ENCODE measurements around the gene FNTB.

Gene FNTB

DNA sequence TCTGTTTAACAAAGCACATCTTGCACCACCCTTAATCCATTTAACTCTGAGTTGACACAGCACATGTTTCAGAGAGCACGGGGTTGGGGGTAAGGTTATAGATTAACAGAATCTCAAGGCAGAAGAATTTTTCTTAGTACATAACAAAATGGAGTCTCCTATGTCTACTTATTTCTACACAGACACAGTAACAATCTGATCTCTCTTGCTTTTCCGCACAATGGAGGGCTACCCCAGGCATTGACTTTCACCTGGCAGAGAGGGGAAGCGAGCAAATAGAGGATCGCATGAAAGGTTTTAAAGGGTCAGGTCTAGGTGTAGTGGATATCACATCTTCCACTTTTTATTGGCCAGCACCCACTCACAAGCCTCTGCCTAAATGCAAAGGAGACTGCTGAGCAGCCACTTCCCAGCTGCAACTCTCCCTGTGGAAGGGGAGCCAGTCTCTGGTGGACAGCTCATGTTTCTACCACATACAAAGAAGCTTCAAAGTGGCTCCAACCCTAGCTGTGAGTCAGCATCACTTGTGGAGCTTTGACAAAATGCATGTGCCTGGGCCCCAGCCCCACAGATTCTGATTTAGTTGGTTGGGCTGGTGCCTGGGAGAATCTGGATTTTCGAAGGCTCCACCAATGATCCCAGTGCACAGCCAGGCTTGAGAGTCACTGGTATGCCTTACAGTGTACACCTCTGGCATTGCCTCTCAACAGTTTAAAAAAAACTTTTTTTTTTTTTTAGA is 7.2 kb upstream of the FNTB start:
- no peak for DNase-seq (ENCODE audit: low spot score)

DNA sequence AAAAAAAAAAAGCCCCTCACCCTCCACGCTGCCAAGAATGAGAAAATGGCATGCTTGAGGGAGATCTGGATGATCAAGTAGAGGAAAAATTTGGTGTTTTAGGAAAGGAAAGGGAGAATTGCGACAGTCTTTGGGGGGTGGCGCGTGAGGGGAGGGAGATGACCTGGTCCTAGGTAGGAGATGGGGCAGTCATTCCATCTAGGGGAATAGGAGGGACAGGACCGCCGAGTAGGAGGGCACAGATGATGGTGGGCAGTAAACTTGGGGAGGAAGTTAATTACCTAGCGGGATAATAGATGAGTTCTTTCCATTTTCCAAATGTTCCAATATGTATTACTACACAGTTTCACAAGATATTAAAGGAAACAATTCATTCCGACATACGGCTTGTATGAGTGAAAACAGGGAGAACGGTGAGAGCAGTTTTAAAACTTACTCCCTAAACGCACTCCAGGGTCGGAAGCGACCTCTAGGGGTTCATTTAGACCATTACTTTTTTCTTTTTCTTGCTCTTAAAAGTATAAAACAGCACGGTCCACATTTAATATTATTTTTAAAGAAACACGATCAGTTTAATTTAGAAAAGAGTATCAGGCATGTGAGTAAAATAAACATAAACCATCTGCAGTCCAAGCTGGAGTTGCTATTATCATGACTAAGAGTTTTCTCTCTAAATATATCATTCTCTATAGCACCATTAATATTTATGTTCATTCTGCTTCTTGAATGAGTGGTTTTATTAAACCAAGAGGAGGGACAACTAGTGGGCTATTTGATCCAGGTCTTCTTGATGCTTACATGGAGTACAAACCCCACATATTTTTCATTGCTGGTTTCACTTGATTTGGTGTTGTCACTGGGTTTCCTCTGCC is 3.0 kb upstream of the FNTB start:
- no peak for DNase-seq (ENCODE audit: low spot score)

DNA sequence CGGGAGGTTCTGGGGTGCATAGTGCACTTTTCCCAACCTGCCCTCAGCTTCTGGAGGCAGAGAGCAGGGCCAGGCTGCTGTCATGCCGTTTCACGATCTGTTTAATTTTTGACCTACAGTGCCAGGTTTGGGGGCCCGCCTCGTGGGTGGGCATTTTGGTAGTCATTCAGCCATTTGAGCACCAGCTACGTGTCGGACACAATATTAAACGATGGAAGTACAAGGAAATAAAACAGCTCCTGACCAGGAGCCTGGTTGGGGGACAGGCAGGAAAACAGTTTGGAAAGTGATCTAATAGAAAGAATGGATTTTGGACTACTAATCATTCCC is 708 bp downstream of the FNTB start:
- no peak for DNase-seq (ENCODE audit: low spot score)

DNA sequence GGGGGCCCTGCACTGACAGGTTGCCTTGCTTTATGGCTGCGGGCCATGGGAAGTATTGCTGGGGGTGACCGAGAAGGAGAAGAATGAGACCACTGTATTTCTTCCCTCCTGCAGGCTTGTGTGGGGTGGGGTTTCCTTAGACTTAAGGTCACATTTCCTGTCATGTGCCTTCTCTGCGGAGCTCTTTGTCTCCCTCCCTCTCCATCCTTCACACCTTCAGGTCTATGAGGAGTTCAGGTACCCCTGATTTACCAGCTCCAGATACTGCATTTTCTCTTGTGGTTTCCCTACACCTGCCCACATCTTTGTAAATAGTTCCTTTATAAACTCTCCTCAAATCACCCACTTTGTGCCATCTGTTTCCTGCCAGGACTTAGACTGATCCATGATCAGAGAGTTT is 3.6 kb downstream of the FNTB start:
- DNase-seq (ENCODE audit: low spot score) = no peak

DNA sequence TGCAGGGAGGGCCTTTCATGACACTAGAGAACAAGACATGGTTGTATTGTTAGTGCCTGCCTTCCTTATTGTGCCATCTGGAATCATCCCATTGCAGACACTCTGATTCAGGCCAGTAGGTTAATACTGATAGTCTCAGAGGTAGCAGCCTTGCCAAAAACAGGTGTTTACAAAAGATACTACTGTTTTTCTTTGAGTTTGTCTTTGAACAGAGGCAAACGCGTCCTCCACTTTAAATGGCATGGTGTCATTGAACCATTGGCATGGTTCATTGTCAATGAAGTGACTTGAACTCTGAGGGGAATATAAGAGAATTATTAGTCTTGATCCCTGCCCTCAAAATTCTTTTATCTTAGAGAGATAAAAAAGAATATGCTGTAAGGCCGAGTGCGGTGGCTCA is 4.2 kb downstream of the FNTB start:
- DNase-seq (ENCODE audit: low spot score) = no peak

DNA sequence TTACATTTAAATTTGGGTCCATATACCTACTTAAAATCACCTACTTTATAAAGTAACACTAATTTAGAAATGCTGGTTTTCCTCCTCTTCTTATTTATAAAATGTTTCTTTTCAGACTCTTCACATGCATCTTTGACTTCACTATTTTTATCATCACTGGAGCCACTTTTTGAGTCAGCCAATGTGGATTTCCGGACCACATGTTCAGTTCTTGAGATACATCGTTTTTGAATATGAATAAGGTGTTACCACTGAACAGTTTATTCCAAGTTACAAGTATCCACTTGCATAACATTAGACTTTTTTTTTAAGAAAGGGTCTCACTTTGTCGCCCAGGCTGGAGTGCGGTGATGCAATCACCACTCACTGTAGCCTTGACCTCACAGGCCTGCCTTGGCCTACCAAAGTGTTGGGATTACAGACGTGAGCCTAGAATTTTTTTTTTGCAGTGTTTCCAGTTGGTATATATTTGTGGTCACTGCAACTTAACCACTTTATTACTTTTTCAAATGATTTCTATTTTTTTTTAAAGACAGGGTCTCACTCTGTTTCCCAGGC is 5.7 kb downstream of the FNTB start:
- DNase-seq (ENCODE audit: low spot score) = no peak

DNA sequence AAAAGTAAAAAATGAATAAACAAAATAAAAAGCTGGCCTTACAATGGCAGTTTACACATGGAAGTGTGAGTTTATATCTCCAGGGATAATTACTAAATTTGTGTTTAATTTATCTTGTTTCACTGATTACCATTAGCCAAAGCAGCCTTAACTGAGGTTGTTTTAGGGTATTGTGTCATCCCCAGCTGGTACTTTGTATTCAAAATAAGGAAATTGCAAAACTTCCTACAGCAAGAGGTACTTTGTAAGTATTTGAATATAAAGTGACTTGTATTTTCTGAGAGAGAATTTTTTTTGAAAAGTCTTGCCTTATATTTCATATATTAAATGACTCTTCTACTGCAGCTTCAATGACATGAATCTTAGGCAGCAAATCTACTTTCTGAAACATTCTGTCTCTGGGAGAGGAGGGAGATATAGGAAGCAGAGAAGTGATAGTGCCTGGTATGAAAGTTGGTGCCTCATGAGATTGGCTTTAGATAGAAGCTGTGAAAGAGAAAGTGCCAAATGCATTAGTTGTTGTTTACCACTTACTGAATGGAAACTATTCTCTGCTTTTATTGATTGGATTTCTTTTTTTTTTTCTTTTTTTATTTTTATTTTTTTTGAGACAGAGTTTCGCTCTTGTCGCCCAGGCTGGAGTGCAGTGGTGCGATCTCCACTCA is 6.7 kb downstream of the FNTB start:
- no peak for DNase-seq (ENCODE audit: low spot score)

DNA sequence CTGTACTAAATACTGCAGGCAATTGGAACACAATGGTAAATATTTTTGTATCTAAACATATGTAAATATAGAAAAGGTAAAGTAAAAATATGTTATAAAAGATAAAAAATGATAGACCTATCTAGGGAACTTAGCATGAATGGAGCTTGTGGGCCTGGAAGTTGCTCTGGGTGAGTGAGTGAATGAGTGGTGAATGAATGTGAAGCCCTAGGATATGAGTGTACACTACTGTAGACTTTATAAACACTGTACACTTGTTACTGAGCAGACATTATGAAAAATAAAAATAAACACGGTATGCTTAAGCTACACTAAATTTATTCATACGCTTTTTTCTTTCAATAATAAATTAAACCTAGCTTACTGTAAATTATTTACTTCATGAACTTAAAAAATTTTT is 7.8 kb downstream of the FNTB start:
- DNase-seq (ENCODE audit: low spot score) = no peak

DNA sequence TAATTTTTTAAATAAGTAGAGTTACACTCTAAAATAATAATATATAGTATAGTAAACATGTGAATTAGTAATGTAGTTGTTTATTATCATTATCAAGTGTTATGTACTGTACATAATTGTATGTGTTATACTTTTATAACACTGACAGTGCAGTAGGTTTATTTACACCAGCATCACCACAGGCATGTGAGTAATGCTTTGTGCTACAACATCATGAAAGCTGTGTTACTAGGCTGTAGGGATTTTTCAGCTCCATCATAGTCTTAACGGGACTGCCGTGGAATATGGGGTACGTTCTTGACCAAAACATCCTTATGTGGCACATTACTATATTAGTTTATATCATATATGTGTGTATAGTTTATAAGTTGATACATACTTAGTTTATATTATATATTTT is 8.6 kb downstream of the FNTB start:
- no peak for DNase-seq (ENCODE audit: low spot score)

DNA sequence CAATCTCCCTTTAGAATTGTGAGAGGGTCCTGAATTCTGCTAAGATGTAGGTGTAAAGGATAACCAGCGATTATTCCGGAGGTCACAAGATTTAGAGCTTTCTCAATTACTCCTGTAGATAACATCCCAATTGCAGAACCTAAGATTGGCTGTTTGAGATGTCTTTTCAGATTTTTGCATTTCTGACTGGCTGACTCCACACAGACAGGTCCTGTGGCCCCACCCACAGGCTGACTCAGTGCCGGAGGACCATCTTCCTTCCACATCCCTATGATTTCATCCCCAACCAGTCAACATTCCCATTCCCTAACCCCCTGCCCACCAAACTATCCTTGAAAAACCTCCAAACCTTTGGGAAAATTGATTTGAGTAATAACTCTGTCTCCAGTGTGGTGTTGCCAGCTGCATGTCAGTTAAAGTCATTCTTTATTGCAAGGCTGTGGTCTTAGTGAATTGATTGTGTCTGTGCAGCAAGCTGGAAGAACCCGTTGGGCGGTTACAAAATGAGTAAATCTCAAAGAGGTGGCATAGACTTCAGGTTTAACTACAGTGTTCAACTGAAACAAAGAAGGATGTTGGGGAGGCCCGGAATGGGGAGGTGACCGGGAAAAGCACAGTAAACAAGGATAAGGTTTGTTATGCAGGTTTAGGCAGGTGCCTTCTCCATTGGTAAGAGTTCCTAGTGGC is 10.6 kb downstream of the FNTB start:
- DNase-seq (ENCODE audit: low spot score) = no peak

DNA sequence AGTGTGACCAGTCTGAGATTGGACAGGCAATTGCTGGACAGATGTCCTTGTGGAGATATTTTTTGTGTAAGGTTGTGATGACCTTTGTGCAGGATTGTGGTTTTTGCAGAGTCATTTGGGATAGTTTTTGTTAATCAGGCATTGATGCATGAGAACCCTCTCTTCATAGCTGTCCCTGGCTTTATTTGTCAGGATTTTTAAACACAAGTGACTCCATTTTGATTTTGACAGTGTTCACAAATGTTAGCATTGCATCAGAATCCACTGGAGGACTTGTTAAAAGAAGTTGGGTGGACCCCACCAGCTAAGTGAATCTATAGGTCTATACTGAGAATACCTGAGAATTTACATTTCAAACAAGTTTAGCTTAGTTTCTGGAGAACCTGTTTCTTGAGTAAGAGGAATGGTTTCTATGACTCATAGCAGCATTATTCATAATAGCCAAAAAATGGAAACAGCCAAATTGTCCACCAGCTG is 11.8 kb downstream of the FNTB start:
- no peak for DNase-seq (ENCODE audit: low spot score)

DNA sequence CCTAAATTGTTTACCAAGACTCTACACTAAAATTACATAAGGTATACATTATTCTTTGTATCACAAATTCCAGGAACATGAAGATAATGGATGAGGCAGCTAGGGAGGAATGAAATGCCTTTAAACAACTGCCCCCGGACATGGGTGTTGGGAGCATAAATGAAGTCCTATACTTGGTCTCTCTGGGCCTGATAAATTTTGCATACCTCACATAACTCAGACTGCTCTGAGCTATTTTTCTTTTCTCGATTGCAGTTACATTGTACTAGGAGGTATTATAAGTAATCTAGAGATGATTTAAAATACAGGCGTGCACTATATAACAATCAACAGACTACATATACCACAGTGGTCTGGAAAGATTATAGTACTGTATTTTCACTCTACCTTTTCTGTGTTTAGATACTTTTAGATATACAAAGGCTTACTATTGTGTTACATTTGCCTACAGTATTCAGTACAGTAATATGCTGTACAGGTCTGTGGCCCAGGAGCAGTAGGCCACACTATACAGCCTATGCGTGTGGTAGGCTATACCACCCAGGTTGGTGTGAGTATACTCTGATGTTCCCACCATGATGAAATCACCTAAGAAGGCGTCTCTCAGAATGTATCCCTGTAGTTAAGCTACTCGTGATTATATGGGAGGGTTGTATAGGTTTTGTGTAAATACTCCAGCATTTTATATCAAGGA is 14.3 kb downstream of the FNTB start:
- no peak for DNase-seq (ENCODE audit: low spot score)

DNA sequence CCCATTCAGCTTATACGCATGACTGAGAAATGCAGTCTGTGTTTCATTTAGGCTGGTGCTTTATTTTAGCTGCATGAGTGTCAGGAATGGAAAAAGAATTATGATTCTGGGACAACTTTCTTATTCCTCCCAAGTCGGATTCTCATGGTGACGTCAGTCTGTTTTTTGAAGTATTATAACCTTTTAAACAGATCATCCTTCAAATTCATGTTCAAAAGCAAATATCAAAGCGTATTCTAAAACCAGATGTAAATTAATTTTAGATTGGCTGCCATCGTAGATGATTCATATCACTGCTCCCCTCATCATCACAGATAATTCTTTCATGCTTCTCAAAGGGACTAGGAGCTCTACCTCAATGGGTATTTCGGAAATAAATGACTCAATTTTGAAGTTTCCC is 15.0 kb downstream of the FNTB start:
- DNase-seq (ENCODE audit: low spot score) = no peak

DNA sequence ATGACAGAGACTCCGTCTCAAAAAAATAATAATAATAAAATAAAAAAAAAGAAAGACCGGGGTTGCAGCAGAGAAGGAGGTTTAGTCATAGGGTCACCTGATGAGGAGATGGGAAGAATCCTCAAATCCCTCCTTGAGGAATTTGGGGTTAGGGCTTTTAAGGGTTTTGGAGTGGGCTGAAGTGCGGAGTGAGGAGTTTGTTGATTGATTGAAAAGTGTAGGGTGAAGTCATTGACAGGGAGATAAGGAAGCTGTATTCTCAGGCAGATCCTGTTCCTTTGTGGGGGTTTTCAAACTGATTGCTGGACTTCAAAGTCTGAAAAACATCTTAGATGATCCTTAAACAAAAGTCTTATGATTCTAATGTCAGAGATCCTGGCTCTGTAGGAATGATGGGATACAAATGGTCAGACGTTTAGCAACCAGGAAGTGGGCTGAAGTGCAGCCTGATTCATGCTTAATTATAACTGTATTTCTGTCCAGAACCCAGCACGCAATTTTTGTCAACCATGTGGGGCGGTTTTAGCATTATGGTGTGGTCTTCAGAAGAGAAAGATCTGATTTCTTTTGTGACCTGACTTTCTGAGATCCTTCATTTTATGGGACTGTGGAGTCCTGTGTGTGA is 16.0 kb downstream of the FNTB start:
- DNase-seq (ENCODE audit: low spot score) = no peak

DNA sequence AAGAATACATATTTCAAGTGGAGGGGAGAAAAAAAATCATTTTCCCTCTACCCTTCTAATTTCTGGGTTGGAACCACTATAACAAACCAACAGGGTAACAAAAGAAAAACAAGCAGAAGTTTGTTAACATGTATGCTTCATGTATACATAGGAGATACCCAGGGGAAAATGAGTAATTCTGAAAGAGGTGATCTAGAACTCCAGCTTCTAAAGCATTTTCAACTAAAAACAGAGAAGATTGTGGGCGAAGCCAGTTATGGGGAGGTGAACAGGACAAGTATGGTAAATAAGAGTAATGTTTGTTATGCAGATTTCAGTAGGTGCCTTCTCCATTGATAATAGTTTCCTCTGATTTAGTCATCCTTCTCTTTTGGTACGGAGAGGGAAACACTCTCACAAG is 16.7 kb downstream of the FNTB start:
- no peak for DNase-seq (ENCODE audit: low spot score)

DNA sequence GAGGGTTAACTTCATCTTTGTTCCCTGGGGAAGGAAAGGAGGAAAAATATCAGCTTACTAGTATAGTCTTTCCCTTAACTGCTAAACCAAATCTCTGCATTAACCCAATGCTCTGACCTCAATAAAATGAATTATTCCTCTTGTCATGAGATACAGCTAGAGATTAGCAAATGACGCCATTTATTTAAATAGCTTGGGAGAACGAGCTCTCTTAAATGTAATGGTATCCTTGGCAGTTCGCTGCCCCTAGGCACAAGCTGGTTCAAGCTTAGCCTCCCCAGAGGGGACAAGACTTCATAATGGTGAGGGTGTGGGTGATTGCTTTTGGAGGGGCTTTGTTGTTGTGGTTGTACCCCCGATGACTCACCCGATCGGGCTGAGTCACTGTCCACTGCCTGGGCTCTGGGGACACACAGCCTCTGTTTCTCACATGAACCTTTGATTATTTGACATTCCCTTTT is 19.6 kb downstream of the FNTB start:
- DNase-seq (ENCODE audit: low spot score) = no peak

DNA sequence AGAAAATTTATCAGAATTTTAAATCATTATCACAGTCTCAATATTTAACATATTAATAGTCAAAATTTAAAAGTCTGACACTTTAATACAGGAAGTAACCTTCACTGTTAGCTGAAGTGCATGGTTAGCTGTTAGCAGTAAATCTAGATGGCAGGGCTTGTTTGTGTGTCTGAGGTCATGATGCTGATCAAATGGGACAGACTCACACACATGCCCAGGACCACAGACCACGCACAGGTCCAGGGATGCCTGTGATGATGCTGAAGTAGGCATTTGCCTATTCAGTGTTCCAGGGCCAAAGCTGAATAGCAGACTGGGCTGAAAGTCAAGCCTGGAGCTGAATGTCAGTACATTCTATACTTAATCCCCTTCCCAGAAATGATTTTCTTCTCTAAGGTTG is 20.5 kb downstream of the FNTB start:
- DNase-seq (ENCODE audit: low spot score) = no peak

DNA sequence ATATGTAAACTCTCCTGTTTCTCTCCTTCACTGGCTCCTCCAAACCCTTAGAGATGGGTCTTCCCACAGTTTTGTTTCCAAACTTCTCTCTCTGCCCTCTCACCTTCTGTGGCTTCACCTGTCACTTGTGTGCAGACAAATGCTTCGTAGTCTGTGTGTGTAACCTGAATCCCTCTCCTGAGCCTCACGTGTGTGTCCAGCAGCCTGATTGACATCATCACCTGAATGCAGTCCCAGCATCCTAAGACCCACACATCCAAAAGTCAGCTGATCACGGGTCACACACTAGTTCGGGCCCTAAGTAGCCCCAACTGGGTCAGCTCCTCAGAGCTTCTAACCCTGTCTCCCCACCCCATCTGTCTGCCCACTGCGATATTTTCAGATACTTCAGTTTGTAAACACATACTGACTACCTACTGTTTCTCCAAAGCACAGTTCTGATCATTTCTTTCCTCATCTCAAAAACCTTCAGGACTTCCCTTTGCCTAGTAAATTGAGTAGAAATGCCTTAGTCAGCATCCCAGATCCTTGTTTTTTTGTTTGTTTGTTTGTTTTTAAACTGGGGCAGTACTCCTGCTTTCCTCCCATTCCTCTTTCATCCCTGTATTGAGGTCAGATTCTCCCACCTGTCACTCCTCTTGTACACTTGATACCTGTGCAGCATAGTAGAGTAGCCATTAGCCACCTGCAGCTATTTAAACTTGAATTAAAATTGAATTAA is 23.7 kb downstream of the FNTB start:
- DNase-seq (ENCODE audit: low spot score) = no peak

DNA sequence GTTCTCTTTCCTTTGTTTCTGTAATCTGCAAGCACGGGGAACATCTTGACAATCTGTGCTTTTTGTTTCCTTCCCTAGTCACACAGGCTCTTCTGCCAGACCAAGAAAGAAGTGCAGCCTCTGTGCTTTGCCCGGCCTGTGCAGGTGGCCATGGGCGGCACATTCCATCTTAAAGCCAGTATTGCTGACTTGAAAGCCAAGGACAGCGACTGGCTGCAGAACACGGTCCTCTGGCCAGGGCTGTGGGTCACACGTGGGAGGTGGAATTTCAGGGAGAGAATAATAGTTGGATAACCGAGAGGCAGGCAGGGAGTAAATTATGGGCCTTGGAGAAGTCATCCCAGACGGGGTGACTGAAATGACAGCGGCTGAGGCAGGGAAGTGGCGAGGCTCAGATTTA is 24.8 kb downstream of the FNTB start:
- DNase-seq (ENCODE audit: low spot score) = no peak

DNA sequence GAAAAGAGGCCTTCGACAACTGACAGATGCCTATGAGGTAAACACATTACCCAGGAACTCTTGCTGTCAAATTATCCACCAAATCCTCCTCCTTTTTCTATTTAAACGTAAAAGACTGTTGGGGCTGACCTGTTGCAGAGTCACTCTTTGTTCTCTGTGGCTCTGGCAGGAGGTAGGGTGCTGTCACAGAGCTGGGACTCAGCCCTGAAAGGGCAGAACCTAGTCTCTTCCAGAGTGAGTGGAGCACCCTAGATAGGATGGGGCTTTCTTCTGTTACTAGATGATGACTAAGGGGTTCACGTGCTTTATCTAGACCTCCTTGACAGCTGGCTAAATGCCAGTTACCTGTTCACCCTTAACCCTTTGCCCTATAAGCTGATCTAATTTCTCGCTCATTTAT is 25.7 kb downstream of the FNTB start:
- no peak for DNase-seq (ENCODE audit: low spot score)
